ENCODE data around the gene TARS3.

Gene TARS3

DNA sequence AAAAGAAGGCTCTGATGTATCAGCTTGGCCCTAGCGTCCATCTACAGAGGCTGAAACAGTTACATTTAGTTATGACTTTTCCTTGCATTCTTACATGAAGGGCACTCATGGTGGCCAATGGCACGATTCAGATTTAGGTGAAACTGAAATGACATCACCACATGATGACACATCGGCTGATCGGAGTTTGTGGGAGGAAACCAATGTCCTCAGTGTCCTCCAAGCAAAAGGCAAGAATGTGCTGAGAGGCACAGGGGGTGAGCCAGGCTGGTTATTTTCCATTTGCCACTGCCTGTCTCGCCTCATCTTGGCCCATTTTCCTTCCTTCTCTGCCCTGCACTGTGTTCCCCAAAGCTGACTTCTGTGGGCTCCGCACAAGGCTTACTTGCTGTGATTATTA is 34.4 kb downstream of the TARS3 start:
- DNase-seq (ENCODE audit: low spot score) = no peak
- CTCF ChIA-PET = interaction anchor here (0.6 kb wide), 1 partner anchor 21 kb away, joined by 3 read pairs; no protein-coding TSS in a partner anchor
- no peak overlapping the region for H3K27ac ChIP-seq
- TF ChIP-seq, protein P1, sequence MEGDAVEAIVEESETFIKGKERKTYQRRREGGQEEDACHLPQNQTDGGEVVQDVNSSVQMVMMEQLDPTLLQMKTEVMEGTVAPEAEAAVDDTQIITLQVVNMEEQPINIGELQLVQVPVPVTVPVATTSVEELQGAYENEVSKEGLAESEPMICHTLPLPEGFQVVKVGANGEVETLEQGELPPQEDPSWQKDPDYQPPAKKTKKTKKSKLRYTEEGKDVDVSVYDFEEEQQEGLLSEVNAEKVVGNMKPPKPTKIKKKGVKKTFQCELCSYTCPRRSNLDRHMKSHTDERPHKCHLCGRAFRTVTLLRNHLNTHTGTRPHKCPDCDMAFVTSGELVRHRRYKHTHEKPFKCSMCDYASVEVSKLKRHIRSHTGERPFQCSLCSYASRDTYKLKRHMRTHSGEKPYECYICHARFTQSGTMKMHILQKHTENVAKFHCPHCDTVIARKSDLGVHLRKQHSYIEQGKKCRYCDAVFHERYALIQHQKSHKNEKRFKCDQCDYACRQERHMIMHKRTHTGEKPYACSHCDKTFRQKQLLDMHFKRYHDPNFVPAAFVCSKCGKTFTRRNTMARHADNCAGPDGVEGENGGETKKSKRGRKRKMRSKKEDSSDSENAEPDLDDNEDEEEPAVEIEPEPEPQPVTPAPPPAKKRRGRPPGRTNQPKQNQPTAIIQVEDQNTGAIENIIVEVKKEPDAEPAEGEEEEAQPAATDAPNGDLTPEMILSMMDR (conservative IDR thresholded peaks at IDR 0.05; ENCODE audit: low read depth) = no peak
- POLR2A ChIA-PET (ENCODE audit: low non-redundant PET) = no interaction called here

DNA sequence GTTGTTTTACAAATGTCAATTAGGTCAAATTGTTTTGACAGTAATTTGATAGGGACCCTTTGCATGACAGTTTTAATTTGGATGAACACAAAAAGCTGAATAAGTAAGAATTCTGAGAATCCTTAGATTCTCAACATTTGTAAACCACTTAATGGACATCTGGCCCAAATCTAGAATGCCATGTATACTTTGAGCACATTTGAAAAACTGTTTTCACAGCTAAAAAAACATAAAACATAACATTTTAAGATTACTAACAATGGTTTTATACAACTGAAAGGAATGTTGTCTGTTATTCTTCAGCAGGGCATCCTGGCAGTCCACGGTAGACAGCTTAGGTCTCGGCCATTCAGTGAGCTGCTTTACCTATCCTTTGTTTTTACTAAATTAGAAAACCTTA is 37.6 kb downstream of the TARS3 start:
- no peak for DNase-seq (ENCODE audit: low spot score)
- TF ChIP-seq, protein P1 (conservative IDR thresholded peaks at IDR 0.05; ENCODE audit: low read depth) = no peak
- ChIA-PET POLR2A (ENCODE audit: low non-redundant PET) (no interaction called here), CTCF (no interaction called here)
- no peak overlapping the region for H3K27ac ChIP-seq

DNA sequence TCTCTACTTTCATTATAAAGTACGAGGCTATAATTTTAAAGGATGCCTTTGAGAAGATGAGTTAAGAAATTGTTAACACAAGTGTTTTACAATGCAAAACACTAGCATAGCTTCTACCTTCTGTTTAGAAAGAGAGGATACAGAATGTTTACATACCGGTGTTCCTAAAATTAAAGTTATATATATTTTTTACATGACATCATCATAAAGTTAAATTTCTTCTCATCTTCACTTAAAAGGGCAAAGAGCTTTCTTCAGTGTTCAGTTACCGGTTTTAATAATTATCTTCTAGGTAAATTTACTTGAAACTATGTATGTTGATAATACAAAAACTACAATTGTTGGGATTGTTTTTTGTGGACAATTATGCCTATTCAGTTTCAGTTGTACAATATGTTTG is 39.4 kb downstream of the TARS3 start:
- ChIA-PET CTCF (no interaction called here), POLR2A (ENCODE audit: low non-redundant PET) (no interaction called here)
- no peak overlapping the region for H3K27ac ChIP-seq
- no peak for DNase-seq (ENCODE audit: low spot score)
- TF ChIP-seq, protein P1 (conservative IDR thresholded peaks at IDR 0.05; ENCODE audit: low read depth) = no peak

DNA sequence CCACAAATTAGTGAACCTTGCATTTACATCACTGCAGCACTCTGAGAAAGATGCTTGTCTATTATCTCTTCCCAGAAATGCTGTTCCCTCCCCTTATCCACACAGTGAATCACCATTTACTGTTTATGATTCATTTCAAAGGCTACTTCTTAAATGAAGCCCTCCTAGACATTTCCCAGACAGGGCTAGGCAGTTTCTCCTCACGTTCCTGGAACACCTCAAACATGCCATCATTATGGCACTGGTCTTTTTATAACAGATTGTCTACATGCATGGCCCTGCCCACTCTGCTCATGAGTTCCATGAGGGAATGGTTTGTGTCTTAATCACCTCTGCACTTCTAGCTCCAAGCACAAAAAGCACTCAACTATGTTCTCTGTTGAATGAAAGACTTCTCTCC is 39.9 kb downstream of the TARS3 start:
- ChIA-PET CTCF (no interaction called here), POLR2A (ENCODE audit: low non-redundant PET) (no interaction called here)
- H3K27ac ChIP-seq = no peak overlapping the region
- DNase-seq (ENCODE audit: low spot score) = peak; percentile 62
- TF ChIP-seq, protein P1 (conservative IDR thresholded peaks at IDR 0.05; ENCODE audit: low read depth) = no peak

DNA sequence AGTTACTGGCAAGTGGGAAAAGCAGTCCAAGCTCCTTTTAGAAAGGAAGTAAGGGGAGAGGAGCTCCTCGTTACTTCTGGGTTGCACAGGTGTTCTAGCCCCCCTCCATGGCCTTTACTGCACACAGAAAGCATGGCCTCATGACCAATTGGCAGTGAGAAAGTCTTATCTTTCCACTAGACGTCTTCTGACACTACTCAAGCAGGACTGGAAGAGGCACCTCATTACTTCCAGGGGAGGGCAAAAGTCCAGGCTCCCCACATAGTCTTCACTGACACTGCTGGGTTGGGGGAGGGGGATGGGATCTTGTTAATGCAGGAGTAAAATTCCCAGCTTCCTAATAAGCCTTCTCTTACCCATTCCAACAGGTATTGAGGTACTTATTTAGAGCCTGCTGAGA is 44.5 kb downstream of the TARS3 start:
- ChIA-PET CTCF (interaction anchor here (0.5 kb wide), 1 partner anchor 39 kb away, joined by 3 read pairs; no protein-coding TSS in a partner anchor), POLR2A (ENCODE audit: low non-redundant PET) (no interaction called here)
- TF ChIP-seq, protein P1 (conservative IDR thresholded peaks at IDR 0.05; ENCODE audit: low read depth) = no peak
- no peak for DNase-seq (ENCODE audit: low spot score)
- H3K27ac ChIP-seq = no peak overlapping the region

DNA sequence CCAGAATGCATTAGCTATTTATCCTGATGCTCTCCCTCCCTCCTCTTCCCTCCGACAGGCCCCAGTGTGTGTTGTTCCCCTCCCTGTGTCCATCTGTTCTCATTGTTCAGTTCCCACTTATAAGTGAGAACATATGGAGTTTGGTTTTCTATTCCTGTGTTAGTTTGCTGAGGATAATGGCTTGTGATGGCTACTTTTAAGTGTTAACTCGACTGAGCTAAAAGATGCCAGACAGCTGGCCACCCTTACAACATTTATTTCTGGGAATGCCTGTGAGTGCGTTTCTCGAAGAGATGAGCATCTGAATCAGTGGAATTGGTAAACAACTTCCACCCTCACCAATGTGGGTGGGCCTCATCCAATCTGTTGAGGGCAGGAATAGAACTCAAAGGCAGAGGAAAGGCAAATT is 47.3 kb downstream of the TARS3 start:
- TF ChIP-seq, protein P1 (conservative IDR thresholded peaks at IDR 0.05; ENCODE audit: low read depth) = no peak
- H3K27ac ChIP-seq = no peak overlapping the region
- no peak for DNase-seq (ENCODE audit: low spot score)
- ChIA-PET CTCF (no interaction called here), POLR2A (ENCODE audit: low non-redundant PET) (interaction anchor here (0.6 kb wide), 1 partner anchor 1462 kb away, joined by 3 read pairs; no protein-coding TSS in a partner anchor)

Data from RWPE1 (cell line).